WTC11 (cell line): ENCODE data around the gene LEFTY2. TPM values are rescaled to one million over a fixed set of nuclear protein-coding genes. Genes with fewer than 3 reads are reported as not detected.
A peak's percentile ranks its signal among the peaks of the same experiment; 100 is the strongest.

Source experiments
- ATAC-seq: fragments of 200-7000 bp; cut with Tn5 transposase; 2 replicates; pipeline ENCODE4 v1.10.0; 2021; ENCODE audit warnings: mild to moderate bottlenecking, moderate library complexity
- CTCF ChIA-PET: fragments of 300-600 bp; sonication (Branson Sonifier 250); formaldehyde crosslinking; loops from one replicate; lab custom pipeline; 2021; ENCODE audit warnings: antibody characterized with exemption; lab: Charles Lee
- POLR2A ChIA-PET: fragments of 350-600 bp; sonication (Branson Sonifier 250); formaldehyde crosslinking; loops from one replicate; lab custom pipeline; 2021; ENCODE audit warnings: antibody characterized with exemption; lab: Charles Lee
- DNase-seq: peaks from one replicate; pipeline ENCODE4 v3.0.0; 2021; ENCODE audit warnings: low spot score
- H3K27ac Mint-ChIP-seq: 2 replicates; pipeline ENCODE4 v1.8.0; 2021; ENCODE audit warnings: mixed read lengths
- H3K27me3 Mint-ChIP-seq: 2 replicates; pipeline ENCODE4 v1.8.0; 2021; ENCODE audit warnings: low read depth, mild to moderate bottlenecking, moderate library complexity, mixed read lengths
- H3K36me3 Mint-ChIP-seq: 2 replicates; pipeline ENCODE4 v1.8.0; 2021; ENCODE audit warnings: mixed read lengths
- H3K4me1 Mint-ChIP-seq: 2 replicates; pipeline ENCODE4 v1.8.0; 2022; ENCODE audit warnings: mixed read lengths
- H3K4me3 Mint-ChIP-seq: 2 replicates; pipeline ENCODE4 v1.8.0; 2021; ENCODE audit warnings: mild to moderate bottlenecking, moderate library complexity, mixed read lengths
- H3K9me3 Mint-ChIP-seq: 2 replicates; pipeline ENCODE4 v1.8.0; 2021; ENCODE audit warnings: mixed read lengths
- AR ChIP-seq: fragments of 250-450 bp; sonication (Bioruptor Pico); IDR thresholded peaks from 2 replicates; pipeline ENCODE4 v1.9.0; 2021; ENCODE audit warnings: mild to moderate bottlenecking
- E2F4 ChIP-seq: sonication (generic); formaldehyde crosslinking; IDR thresholded peaks from 2 replicates; pipeline ENCODE4 v1.8.1; 2022; ENCODE audit warnings: low read depth, mild to moderate bottlenecking, moderate library complexity, missing genetic modification reagents, borderline replicate concordance
- GTF2I ChIP-seq: fragments of 250-450 bp; sonication (Bioruptor Pico); conservative IDR thresholded peaks from 2 replicates; pipeline ENCODE4 v1.4.0; 2021; ENCODE audit warnings: mild to moderate bottlenecking
- HMGA2 ChIP-seq: fragments of 250-450 bp; sonication (Bioruptor Pico); IDR thresholded peaks from 2 replicates; pipeline ENCODE4 v1.4.0; 2021; ENCODE audit warnings: mild to moderate bottlenecking, moderate library complexity
- HMGXB4 ChIP-seq: sonication (generic); formaldehyde crosslinking; IDR thresholded peaks from 2 replicates; pipeline ENCODE4 v1.8.1; 2023; ENCODE audit warnings: mild to moderate bottlenecking, moderate library complexity, missing genetic modification reagents
- KAT7 ChIP-seq: sonication (generic); formaldehyde crosslinking; IDR thresholded peaks from 2 replicates; pipeline ENCODE4 v1.8.1; 2023; ENCODE audit warnings: missing genetic modification reagents, mild to moderate bottlenecking, borderline replicate concordance
- MAX ChIP-seq: sonication (generic); formaldehyde crosslinking; IDR thresholded peaks from 2 replicates; pipeline ENCODE4 v1.8.0; 2022; ENCODE audit warnings: mild to moderate bottlenecking, missing genetic modification reagents
- NFE2L1 ChIP-seq: sonication (generic); formaldehyde crosslinking; IDR thresholded peaks from 2 replicates; pipeline ENCODE4 v1.8.1; 2023; ENCODE audit warnings: missing genetic modification reagents
- RELA ChIP-seq: sonication (generic); formaldehyde crosslinking; IDR thresholded peaks from 2 replicates; pipeline ENCODE4 v1.8.1; 2022; ENCODE audit warnings: missing genetic modification reagents, mild to moderate bottlenecking, borderline replicate concordance
- RORB ChIP-seq: fragments of 250-450 bp; sonication (Bioruptor Pico); IDR thresholded peaks from 2 replicates; pipeline ENCODE4 v1.9.0; 2021; ENCODE audit warnings: mild to moderate bottlenecking
- SMAD3 ChIP-seq: sonication (generic); formaldehyde crosslinking; IDR thresholded peaks from 2 replicates; pipeline ENCODE4 v1.8.0; 2022; ENCODE audit warnings: missing genetic modification reagents, mild to moderate bottlenecking, borderline replicate concordance
- TEAD4 ChIP-seq: sonication (generic); formaldehyde crosslinking; IDR thresholded peaks from 2 replicates; pipeline ENCODE4 v1.8.0; 2022; ENCODE audit warnings: mild to moderate bottlenecking, missing genetic modification reagents
- ZNF138 ChIP-seq: sonication (generic); formaldehyde crosslinking; conservative IDR thresholded peaks from 2 replicates; pipeline ENCODE4 v1.8.1; 2022; ENCODE audit warnings: mild to moderate bottlenecking, moderate library complexity, missing genetic modification reagents
- ZNF263 ChIP-seq: sonication (generic); formaldehyde crosslinking; IDR thresholded peaks from 2 replicates; pipeline ENCODE4 v1.8.1; 2022; ENCODE audit warnings: low read depth, mild to moderate bottlenecking, moderate library complexity, missing genetic modification reagents
- ZNF396 ChIP-seq: fragments of 250-450 bp; sonication (Bioruptor Pico); IDR thresholded peaks from 2 replicates; pipeline ENCODE4 v1.8.0; 2021; ENCODE audit warnings: mild to moderate bottlenecking, moderate library complexity, borderline replicate concordance
- total RNA-seq: library from RNA; stranded (reverse); gene quantifications from 3 replicates; pipeline ENCODE4 v1.2.3, GENCODE V29; 2021
- TF ChIP-seq, protein P1 (sequence below): fragments of 250-450 bp; sonication (Bioruptor Pico); IDR thresholded peaks from 2 replicates; pipeline ENCODE4 v1.9.0; 2021; ENCODE audit warnings: mild to moderate bottlenecking
- TF ChIP-seq, protein P2 (sequence below): fragments of 200-600 bp; IDR thresholded peaks from 2 replicates; pipeline ENCODE4 v1.8.0; 2022; ENCODE audit warnings: antibody characterized with exemption
- TF ChIP-seq, protein P3 (sequence below): sonication (generic); formaldehyde crosslinking; IDR thresholded peaks from 2 replicates; pipeline ENCODE4 v1.8.1; 2023; ENCODE audit warnings: mild to moderate bottlenecking, missing genetic modification reagents, moderate library complexity
- TF ChIP-seq, protein P4 (sequence below): sonication (generic); formaldehyde crosslinking; IDR thresholded peaks from 2 replicates; pipeline ENCODE4 v1.8.0; 2022; ENCODE audit warnings: mild to moderate bottlenecking, missing genetic modification reagents
- TF ChIP-seq, protein P5 (sequence below): fragments of 250-450 bp; sonication (Bioruptor Pico); conservative IDR thresholded peaks from 2 replicates; pipeline ENCODE4 v1.9.0; 2021; ENCODE audit warnings: mild to moderate bottlenecking

LEFTY2 gene
- total RNA-seq, 1 experiment from 2014 or later, result 15.5 TPM

DNA sequence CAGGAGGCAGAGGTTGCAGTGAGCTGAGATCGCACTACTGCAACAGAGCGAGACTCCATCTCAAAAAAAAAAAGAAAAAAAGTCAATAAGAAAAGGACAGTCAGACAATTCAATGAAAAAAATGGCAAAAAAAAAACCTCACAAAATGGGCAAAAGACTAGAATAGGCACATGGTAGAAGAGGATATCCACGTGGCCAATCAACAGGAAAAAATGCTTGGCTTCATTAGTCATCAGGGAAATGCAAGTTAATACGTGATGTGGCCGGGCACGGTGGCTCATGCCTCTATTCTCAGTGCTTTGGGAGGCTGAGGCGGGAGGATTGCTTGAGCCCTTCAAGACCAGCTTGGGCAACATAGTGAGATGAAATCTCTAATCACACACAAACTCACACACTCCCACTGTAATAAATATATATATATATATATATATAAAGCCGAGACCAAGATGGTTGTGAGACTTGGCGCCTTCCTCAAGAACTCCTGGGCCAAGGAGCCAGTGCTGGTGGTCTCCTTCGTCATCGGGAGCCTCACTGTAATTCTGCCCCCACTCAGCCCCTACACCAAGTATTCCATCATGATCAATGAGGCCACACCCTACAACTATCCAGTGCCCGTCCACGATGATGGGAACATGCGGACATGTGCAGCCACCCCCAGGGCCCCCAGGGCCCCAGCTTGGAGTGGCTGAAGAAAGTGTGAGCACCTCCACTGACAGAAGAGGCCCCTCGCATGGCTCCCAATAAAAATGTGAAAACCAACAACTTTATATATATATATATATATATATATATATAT, 22.9 kb upstream of the LEFTY2 start (continued):
- TF ChIP-seq HMGXB4 (CRISPR knock-in tag), result no peak
- no peak for TF ChIP-seq GTF2I (CRISPR knock-in tag)
- TF ChIP-seq RELA (CRISPR knock-in tag), result no peak
- TF ChIP-seq HMGA2, result no peak
- TF ChIP-seq NFE2L1 (CRISPR knock-in tag), result no peak
- TF ChIP-seq ZNF396 (CRISPR knock-in tag), result no peak
- no peak for TF ChIP-seq AR (CRISPR knock-in tag)
- no peak for TF ChIP-seq KAT7 (CRISPR knock-in tag)
- TF ChIP-seq, protein P1, sequence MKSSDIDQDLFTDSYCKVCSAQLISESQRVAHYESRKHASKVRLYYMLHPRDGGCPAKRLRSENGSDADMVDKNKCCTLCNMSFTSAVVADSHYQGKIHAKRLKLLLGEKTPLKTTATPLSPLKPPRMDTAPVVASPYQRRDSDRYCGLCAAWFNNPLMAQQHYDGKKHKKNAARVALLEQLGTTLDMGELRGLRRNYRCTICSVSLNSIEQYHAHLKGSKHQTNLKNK (CRISPR knock-in tag), result no peak
- TF ChIP-seq SMAD3, result no peak

GRCh38 chr1:225962440-225962975, 21.5 kb upstream of the LEFTY2 start:
- H3K4me1 Mint-ChIP-seq, result no peaks in the 10 kb centered on the region
- ATAC-seq, result peak; percentile 98
- H3K4me3 Mint-ChIP-seq, result no peak overlapping the region
- ChIA-PET CTCF (interaction anchor here (0.6 to 2.9 kb wide), 32 partner anchors 8 to 515 kb away, joined by 3 to 24 read pairs (median 5); partner anchors contain the start of genes LEFTY1, LEFTY2, PYCR2 and SRP9), POLR2A (no interaction called here)
- peak; percentile 91 for DNase-seq
- H3K27me3 Mint-ChIP-seq, result peaks cover 37% of the 10 kb centered on the region
- no peak overlapping the region for H3K27ac Mint-ChIP-seq
- H3K36me3 Mint-ChIP-seq, result no peaks in the 10 kb centered on the region
- no peaks in the 10 kb centered on the region for H3K9me3 Mint-ChIP-seq
- TF ChIP-seq, protein P2, sequence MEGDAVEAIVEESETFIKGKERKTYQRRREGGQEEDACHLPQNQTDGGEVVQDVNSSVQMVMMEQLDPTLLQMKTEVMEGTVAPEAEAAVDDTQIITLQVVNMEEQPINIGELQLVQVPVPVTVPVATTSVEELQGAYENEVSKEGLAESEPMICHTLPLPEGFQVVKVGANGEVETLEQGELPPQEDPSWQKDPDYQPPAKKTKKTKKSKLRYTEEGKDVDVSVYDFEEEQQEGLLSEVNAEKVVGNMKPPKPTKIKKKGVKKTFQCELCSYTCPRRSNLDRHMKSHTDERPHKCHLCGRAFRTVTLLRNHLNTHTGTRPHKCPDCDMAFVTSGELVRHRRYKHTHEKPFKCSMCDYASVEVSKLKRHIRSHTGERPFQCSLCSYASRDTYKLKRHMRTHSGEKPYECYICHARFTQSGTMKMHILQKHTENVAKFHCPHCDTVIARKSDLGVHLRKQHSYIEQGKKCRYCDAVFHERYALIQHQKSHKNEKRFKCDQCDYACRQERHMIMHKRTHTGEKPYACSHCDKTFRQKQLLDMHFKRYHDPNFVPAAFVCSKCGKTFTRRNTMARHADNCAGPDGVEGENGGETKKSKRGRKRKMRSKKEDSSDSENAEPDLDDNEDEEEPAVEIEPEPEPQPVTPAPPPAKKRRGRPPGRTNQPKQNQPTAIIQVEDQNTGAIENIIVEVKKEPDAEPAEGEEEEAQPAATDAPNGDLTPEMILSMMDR, result peak; percentile 90
- no peak for TF ChIP-seq E2F4
- TF ChIP-seq ZNF138, result no peak
- no peak for TF ChIP-seq RORB (CRISPR knock-in tag)
- TF ChIP-seq, protein P3, sequence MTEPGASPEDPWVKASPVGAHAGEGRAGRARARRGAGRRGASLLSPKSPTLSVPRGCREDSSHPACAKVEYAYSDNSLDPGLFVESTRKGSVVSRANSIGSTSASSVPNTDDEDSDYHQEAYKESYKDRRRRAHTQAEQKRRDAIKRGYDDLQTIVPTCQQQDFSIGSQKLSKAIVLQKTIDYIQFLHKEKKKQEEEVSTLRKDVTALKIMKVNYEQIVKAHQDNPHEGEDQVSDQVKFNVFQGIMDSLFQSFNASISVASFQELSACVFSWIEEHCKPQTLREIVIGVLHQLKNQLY (CRISPR knock-in tag), result no peak
- TF ChIP-seq ZNF263 (CRISPR knock-in tag), result no peak
- 0 out of 2 replicates have a peak, but pooled peaks have one; percentile 3 for TF ChIP-seq GTF2I (CRISPR knock-in tag)
- 0 out of 2 replicates have a peak, but pooled peaks have one; percentile 21 for TF ChIP-seq MAX (CRISPR knock-in tag)
- TF ChIP-seq, protein P4, sequence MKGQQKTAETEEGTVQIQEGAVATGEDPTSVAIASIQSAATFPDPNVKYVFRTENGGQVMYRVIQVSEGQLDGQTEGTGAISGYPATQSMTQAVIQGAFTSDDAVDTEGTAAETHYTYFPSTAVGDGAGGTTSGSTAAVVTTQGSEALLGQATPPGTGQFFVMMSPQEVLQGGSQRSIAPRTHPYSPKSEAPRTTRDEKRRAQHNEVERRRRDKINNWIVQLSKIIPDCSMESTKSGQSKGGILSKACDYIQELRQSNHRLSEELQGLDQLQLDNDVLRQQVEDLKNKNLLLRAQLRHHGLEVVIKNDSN (CRISPR knock-in tag), result no peak
- TF ChIP-seq HMGXB4 (CRISPR knock-in tag), result peak; percentile 28; the same call in 1 of the 2 replicates
- TF ChIP-seq, protein P5, sequence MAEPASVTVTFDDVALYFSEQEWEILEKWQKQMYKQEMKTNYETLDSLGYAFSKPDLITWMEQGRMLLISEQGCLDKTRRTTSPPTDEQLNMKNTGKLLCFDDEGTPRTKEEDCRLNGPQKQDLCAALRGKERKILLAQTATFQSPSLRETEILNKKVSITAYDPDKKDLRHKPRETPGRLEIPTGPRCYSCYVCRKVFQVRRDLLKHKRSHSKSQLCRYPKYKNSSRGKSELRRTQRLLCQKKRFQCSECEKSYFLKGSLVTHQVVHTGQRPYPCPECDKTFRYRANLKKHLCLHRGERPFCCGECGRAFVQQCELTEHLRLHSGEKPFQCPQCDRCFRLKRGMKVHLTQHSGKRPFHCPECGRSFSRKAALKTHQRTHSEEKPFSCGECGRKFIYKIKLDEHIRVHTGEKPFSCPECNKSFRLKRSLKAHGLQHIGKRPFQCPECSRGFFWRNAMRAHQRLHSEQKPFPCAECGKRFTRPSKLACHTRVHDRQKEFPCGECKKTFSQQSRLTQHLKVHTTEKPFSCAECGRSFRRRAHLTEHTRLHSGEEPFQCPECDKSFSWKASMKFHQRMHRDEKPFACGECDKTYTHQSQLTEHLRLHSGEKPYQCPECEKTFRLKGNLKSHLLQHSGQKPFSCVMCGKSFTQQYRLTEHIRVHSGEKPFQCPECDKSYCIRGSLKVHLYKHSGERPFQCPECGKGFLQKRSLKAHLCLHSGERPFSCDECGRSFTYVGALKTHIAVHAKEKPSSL (CRISPR knock-in tag), result no peak
- TF ChIP-seq TEAD4 (CRISPR knock-in tag), result no peak
